ENCODE results near the gene SIK1.

SIK1 gene

DNA sequence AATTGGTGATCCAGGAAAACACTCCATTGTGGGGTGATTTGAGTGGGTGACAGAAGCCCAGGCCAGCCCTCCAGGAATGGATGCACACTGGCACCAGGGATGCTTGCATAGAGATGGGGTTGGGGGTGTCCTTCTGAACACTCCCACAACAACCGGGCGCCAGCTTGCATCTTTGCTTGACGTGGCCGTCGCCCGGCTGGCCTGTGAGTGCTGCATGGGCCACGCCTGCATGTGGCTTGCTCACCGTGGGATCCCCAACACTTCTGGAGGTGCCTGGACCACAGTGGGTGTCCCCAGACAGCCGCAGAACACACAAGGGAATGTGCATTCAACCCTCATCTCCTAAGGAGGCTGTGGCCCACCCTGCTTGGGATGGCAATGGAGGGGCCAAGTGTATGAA, 55.1 kb downstream of the SIK1 start:
- Histone ChIP-seq H4K20me1 (ENCODE audit: low read depth, low read length) (no peaks in the 10 kb centered on the region), H3K36me3 (ENCODE audit: low read length) (no peaks in the 10 kb centered on the region), H3K4me2 (ENCODE audit: low read depth, low read length, poor library complexity, severe bottlenecking) (no peak overlapping the region), H3F3A (ENCODE audit: insufficient read depth) (no peaks in the 10 kb centered on the region), H3K79me2 (ENCODE audit: insufficient read depth, low read length) (no peaks in the 10 kb centered on the region), H3K9me2 (replicated peaks; ENCODE audit: insufficient read depth, low read length) (no peaks in the 10 kb centered on the region), H3K9me3 (ENCODE audit: insufficient read depth, low read length) (no peaks in the 10 kb centered on the region), H3K4me3 (ENCODE audit: insufficient read depth, low read length, poor library complexity, severe bottlenecking) (no peak overlapping the region), H3K9ac (ENCODE audit: low read length) (no peak overlapping the region), H2AFZ (ENCODE audit: low read depth, low read length, severe bottlenecking) (no peak overlapping the region), H3K27ac (ENCODE audit: low read depth, low read length) (no peak overlapping the region), H3K27me3 (ENCODE audit: low read length) (no peaks in the 10 kb centered on the region)
- TF ChIP-seq, protein P1, sequence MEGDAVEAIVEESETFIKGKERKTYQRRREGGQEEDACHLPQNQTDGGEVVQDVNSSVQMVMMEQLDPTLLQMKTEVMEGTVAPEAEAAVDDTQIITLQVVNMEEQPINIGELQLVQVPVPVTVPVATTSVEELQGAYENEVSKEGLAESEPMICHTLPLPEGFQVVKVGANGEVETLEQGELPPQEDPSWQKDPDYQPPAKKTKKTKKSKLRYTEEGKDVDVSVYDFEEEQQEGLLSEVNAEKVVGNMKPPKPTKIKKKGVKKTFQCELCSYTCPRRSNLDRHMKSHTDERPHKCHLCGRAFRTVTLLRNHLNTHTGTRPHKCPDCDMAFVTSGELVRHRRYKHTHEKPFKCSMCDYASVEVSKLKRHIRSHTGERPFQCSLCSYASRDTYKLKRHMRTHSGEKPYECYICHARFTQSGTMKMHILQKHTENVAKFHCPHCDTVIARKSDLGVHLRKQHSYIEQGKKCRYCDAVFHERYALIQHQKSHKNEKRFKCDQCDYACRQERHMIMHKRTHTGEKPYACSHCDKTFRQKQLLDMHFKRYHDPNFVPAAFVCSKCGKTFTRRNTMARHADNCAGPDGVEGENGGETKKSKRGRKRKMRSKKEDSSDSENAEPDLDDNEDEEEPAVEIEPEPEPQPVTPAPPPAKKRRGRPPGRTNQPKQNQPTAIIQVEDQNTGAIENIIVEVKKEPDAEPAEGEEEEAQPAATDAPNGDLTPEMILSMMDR (IDR thresholded peaks at IDR 0.05; ENCODE audit: insufficient read depth, low read length, poor library complexity, severe bottlenecking): no peak
- TF ChIP-seq EZH2phosphoT487 (conservative IDR thresholded peaks at IDR 0.05; ENCODE audit: low read length): no peak

GRCh38 chr21:43370888-43371570, 55.9 kb downstream of the SIK1 start:
- Histone ChIP-seq H3K4me3 (ENCODE audit: insufficient read depth, low read length, poor library complexity, severe bottlenecking) (no peak overlapping the region), H3K27me3 (ENCODE audit: low read length) (no peaks in the 10 kb centered on the region), H3K36me3 (ENCODE audit: low read length) (no peaks in the 10 kb centered on the region), H3K9ac (ENCODE audit: low read length) (no peak overlapping the region), H3K4me2 (ENCODE audit: low read depth, low read length, poor library complexity, severe bottlenecking) (no peak overlapping the region), H4K20me1 (ENCODE audit: low read depth, low read length) (no peaks in the 10 kb centered on the region), H3F3A (ENCODE audit: insufficient read depth) (no peaks in the 10 kb centered on the region), H3K27ac (ENCODE audit: low read depth, low read length) (no peak overlapping the region), H3K9me3 (ENCODE audit: insufficient read depth, low read length) (no peaks in the 10 kb centered on the region), H3K79me2 (ENCODE audit: insufficient read depth, low read length) (no peaks in the 10 kb centered on the region), H2AFZ (ENCODE audit: low read depth, low read length, severe bottlenecking) (no peak overlapping the region), H3K9me2 (replicated peaks; ENCODE audit: insufficient read depth, low read length) (no peaks in the 10 kb centered on the region)
- no peak for TF ChIP-seq EZH2phosphoT487 (conservative IDR thresholded peaks at IDR 0.05; ENCODE audit: low read length)
- TF ChIP-seq, protein P1 (IDR thresholded peaks at IDR 0.05; ENCODE audit: insufficient read depth, low read length, poor library complexity, severe bottlenecking): no peak

DNA sequence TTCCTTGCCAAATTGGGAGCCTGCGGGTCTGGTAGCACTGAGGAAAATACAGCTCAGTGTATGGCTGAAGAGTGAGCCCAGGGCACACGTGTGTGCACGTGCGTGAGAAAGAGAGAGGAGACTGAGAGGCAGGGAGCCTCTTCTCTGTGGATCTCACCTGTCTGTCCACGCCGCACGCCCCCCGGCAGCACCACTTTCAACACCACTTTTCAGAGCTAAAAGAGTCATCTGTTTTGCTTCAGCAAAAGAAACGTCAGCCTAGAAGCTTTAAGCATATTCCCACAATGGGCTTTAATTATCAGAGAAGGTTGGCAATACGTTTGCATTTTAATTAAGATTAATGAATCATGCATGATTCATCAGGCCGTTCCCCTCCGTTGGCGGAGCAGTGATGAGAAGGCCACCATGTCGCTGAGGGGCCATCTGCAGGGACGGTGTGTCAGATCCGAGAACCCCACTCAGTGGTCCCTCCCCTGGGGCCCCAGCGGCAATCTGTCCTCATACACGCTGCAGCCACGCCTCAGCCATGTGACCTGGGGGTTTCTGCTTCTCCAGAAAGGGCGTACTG, 56.8 kb downstream of the SIK1 start:
- no peaks in the 10 kb centered on the region for H3F3A ChIP-seq (ENCODE audit: insufficient read depth)
- no peak overlapping the region for H3K27ac ChIP-seq (ENCODE audit: low read depth, low read length)
- no peaks in the 10 kb centered on the region for H3K9me3 ChIP-seq (ENCODE audit: insufficient read depth, low read length)
- H3K27me3 ChIP-seq (ENCODE audit: low read length): no peaks in the 10 kb centered on the region
- H3K36me3 ChIP-seq (ENCODE audit: low read length): no peaks in the 10 kb centered on the region
- H3K4me3 ChIP-seq (ENCODE audit: insufficient read depth, low read length, poor library complexity, severe bottlenecking): no peak overlapping the region
- H2AFZ ChIP-seq (ENCODE audit: low read depth, low read length, severe bottlenecking): no peak overlapping the region
- TF ChIP-seq, protein P1 (IDR thresholded peaks at IDR 0.05; ENCODE audit: insufficient read depth, low read length, poor library complexity, severe bottlenecking): no peak
- TF ChIP-seq EZH2phosphoT487 (conservative IDR thresholded peaks at IDR 0.05; ENCODE audit: low read length): no peak
- no peaks in the 10 kb centered on the region for H4K20me1 ChIP-seq (ENCODE audit: low read depth, low read length)
- no peaks in the 10 kb centered on the region for H3K9me2 ChIP-seq (replicated peaks; ENCODE audit: insufficient read depth, low read length)
- no peak overlapping the region for H3K9ac ChIP-seq (ENCODE audit: low read length)
- no peaks in the 10 kb centered on the region for H3K79me2 ChIP-seq (ENCODE audit: insufficient read depth, low read length)
- H3K4me2 ChIP-seq (ENCODE audit: low read depth, low read length, poor library complexity, severe bottlenecking): no peak overlapping the region

Measured in SU-DHL-6 (cell line).